Measurements from ENCODE around the gene UGT1A10.
"Not testable (repeated sequence)": the region's sequence is repeated elsewhere in the genome, so short reads cannot be mapped to it uniquely, and the experiment has no call there.

UGT1A10 gene

DNA sequence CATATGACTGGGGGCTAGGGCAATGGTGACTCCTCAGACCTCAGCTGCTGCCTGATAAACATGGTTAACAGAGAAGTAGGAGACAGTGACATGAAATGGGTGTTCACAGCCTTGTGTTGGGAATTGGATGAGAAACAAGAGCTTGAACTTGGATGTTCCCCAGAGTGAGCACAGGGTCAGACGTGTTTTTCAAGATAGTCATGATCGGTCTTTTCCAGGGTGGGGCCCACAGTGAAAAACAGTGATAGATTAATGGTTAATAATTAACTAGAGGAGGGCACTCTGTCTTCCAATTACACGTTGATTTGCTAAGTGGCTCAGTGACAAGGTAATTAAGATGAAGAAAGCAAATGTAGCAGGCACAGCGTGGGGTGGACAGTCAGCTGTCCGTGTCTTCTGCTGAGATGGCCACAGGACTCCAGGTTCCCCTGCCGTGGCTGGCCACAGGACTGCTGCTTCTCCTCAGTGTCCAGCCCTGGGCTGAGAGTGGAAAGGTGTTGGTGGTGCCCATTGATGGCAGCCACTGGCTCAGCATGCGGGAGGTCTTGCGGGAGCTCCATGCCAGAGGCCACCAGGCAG, 92.6 kb downstream of the UGT1A10 start, which contains the start of gene UGT1A3:
Gene UGT1A3, plus strand, starts transcription at position 320 of the 579 bp plus-strand sequence. Its CDS starts 85 bp downstream, at position 405.
- Histone ChIP-seq H3K27ac (ENCODE audit: poor library complexity, severe bottlenecking) (no peak within 1 kb of the TSS), H3K4me3 (ENCODE audit: severe bottlenecking) (no peak within 1 kb of the TSS), H3K9me3 (ENCODE audit: severe bottlenecking) (no peaks in the 10 kb centered on the region), H3K36me3 (ENCODE audit: low read depth) (no peaks in the 10 kb centered on the region), H3K4me1 (ENCODE audit: insufficient read depth, poor library complexity, severe bottlenecking) (no peaks in the 10 kb centered on the region), H3K27me3 (ENCODE audit: insufficient read depth, poor library complexity, severe bottlenecking) (no peaks in the 10 kb centered on the region)
- ATAC-seq (ENCODE audit: low read depth) (no peak), DNase-seq (ENCODE audit: low spot score) (no peak)
- TF ChIP-seq, protein P1, sequence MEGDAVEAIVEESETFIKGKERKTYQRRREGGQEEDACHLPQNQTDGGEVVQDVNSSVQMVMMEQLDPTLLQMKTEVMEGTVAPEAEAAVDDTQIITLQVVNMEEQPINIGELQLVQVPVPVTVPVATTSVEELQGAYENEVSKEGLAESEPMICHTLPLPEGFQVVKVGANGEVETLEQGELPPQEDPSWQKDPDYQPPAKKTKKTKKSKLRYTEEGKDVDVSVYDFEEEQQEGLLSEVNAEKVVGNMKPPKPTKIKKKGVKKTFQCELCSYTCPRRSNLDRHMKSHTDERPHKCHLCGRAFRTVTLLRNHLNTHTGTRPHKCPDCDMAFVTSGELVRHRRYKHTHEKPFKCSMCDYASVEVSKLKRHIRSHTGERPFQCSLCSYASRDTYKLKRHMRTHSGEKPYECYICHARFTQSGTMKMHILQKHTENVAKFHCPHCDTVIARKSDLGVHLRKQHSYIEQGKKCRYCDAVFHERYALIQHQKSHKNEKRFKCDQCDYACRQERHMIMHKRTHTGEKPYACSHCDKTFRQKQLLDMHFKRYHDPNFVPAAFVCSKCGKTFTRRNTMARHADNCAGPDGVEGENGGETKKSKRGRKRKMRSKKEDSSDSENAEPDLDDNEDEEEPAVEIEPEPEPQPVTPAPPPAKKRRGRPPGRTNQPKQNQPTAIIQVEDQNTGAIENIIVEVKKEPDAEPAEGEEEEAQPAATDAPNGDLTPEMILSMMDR (IDR thresholded peaks at IDR 0.05; ENCODE audit: poor library complexity, severe bottlenecking): no peak

- H3K27me3 ChIP-seq (ENCODE audit: insufficient read depth, poor library complexity, severe bottlenecking); H3K27ac ChIP-seq (ENCODE audit: poor library complexity, severe bottlenecking); H3K36me3 ChIP-seq (ENCODE audit: low read depth); H3K4me3 ChIP-seq (ENCODE audit: severe bottlenecking); H3K4me1 ChIP-seq (ENCODE audit: insufficient read depth, poor library complexity, severe bottlenecking); ATAC-seq (ENCODE audit: low read depth); DNase-seq (ENCODE audit: low spot score); H3K9me3 ChIP-seq (ENCODE audit: severe bottlenecking): not testable (repeated sequence)
These were observed 100.8 kb downstream of the UGT1A10 start for GRCh38 chr2:233736868-233737653.

GRCh38 chr2:233740870-233741269, 104.6 kb downstream of the UGT1A10 start:
- TF ChIP-seq, protein P1 (IDR thresholded peaks at IDR 0.05; ENCODE audit: poor library complexity, severe bottlenecking): no peak
- H3K4me1 ChIP-seq (ENCODE audit: insufficient read depth, poor library complexity, severe bottlenecking): no peaks in the 10 kb centered on the region
- no peak for DNase-seq (ENCODE audit: low spot score)
- no peak for ATAC-seq (ENCODE audit: low read depth)
- no peak overlapping the region for H3K27ac ChIP-seq (ENCODE audit: poor library complexity, severe bottlenecking)
- no peak overlapping the region for H3K4me3 ChIP-seq (ENCODE audit: severe bottlenecking)
- H3K36me3 ChIP-seq (ENCODE audit: low read depth): no peaks in the 10 kb centered on the region
- no peaks in the 10 kb centered on the region for H3K9me3 ChIP-seq (ENCODE audit: severe bottlenecking)
- H3K27me3 ChIP-seq (ENCODE audit: insufficient read depth, poor library complexity, severe bottlenecking): no peaks in the 10 kb centered on the region

- ATAC-seq (ENCODE audit: low read depth) (no peak), DNase-seq (ENCODE audit: low spot score) (no peak)
- TF ChIP-seq, protein P1 (IDR thresholded peaks at IDR 0.05; ENCODE audit: poor library complexity, severe bottlenecking): no peak
- H3K36me3 ChIP-seq (ENCODE audit: low read depth): no peaks in the 10 kb centered on the region
- H3K4me1 ChIP-seq (ENCODE audit: insufficient read depth, poor library complexity, severe bottlenecking): no peaks in the 10 kb centered on the region
- H3K9me3 ChIP-seq (ENCODE audit: severe bottlenecking): no peaks in the 10 kb centered on the region
- no peak overlapping the region for H3K27ac ChIP-seq (ENCODE audit: poor library complexity, severe bottlenecking)
- H3K27me3 ChIP-seq (ENCODE audit: insufficient read depth, poor library complexity, severe bottlenecking): no peaks in the 10 kb centered on the region
- no peak overlapping the region for H3K4me3 ChIP-seq (ENCODE audit: severe bottlenecking)
These were observed 107.4 kb downstream of the UGT1A10 start for GRCh38 chr2:233743464-233744259.

GRCh38 chr2:233745073-233745755, 109.0 kb downstream of the UGT1A10 start:
- DNase-seq (ENCODE audit: low spot score) (no peak), ATAC-seq (ENCODE audit: low read depth) (no peak)
- Histone ChIP-seq H3K36me3 (ENCODE audit: low read depth) (no peaks in the 10 kb centered on the region), H3K9me3 (ENCODE audit: severe bottlenecking) (no peaks in the 10 kb centered on the region), H3K27ac (ENCODE audit: poor library complexity, severe bottlenecking) (no peak overlapping the region), H3K4me1 (ENCODE audit: insufficient read depth, poor library complexity, severe bottlenecking) (no peaks in the 10 kb centered on the region), H3K27me3 (ENCODE audit: insufficient read depth, poor library complexity, severe bottlenecking) (no peaks in the 10 kb centered on the region), H3K4me3 (ENCODE audit: severe bottlenecking) (no peak overlapping the region)
- TF ChIP-seq, protein P1 (IDR thresholded peaks at IDR 0.05; ENCODE audit: poor library complexity, severe bottlenecking): no peak

GRCh38 chr2:233745838-233746237, 109.6 kb downstream of the UGT1A10 start:
- ATAC-seq (ENCODE audit: low read depth); H3K27ac ChIP-seq (ENCODE audit: poor library complexity, severe bottlenecking); H3K4me3 ChIP-seq (ENCODE audit: severe bottlenecking); H3K9me3 ChIP-seq (ENCODE audit: severe bottlenecking); H3K4me1 ChIP-seq (ENCODE audit: insufficient read depth, poor library complexity, severe bottlenecking); H3K36me3 ChIP-seq (ENCODE audit: low read depth); H3K27me3 ChIP-seq (ENCODE audit: insufficient read depth, poor library complexity, severe bottlenecking); DNase-seq (ENCODE audit: low spot score): not testable (repeated sequence)
